HG03108 (cell line): Measurements from ENCODE around the gene HAUS5.
"Not testable (repeated sequence)": the region's sequence is repeated elsewhere in the genome, so short reads cannot be mapped to it uniquely, and the experiment has no call there.

Experiments used
- ATAC-seq: cut with Tn5 transposase; IDR thresholded peaks from one replicate; pipeline ENCODE4 v1.9.1; 2021; ENCODE audit warnings: moderate library complexity; ENCODE audit not compliant: unreplicated experiment

HAUS5 gene

GRCh38 chr19:35641515-35642151, 29.1 kb downstream of the HAUS5 start, which contains the start of gene ETV2:
ETV2 (plus strand) TSS chr19:35641745; CDS start chr19:35642461, 716 bp downstream.
- ATAC-seq, result no peak

GRCh38 chr19:35642312-35642711, 29.8 kb downstream of the HAUS5 start:
- no peak for ATAC-seq

GRCh38 chr19:35642798-35643254, 30.3 kb downstream of the HAUS5 start:
- ATAC-seq, result no peak

GRCh38 chr19:35643255-35644205, 31.0 kb downstream of the HAUS5 start:
- ATAC-seq, result peak; percentile 28

GRCh38 chr19:35644206-35644986, 31.9 kb downstream of the HAUS5 start:
- ATAC-seq, result peak; percentile 66

GRCh38 chr19:35644987-35645679, 32.6 kb downstream of the HAUS5 start:
- ATAC-seq, result no peak

GRCh38 chr19:35645680-35646511, 33.4 kb downstream of the HAUS5 start:
- ATAC-seq, result no peak

GRCh38 chr19:35648017-35648961, 35.8 kb downstream of the HAUS5 start, which contains the start of gene COX6B1:
COX6B1 (plus strand) TSS chr19:35648323; CDS start chr19:35651244, 2,921 bp downstream.
- peak; percentile 48 for ATAC-seq

- ATAC-seq, result no peak
Observed at GRCh38 chr19:35650581-35650980, 38.0 kb downstream of the HAUS5 start.

- not testable (repeated sequence) for ATAC-seq
Observed at GRCh38 chr19:35654828-35655227, 42.3 kb downstream of the HAUS5 start.

- no peak for ATAC-seq
Observed at GRCh38 chr19:35655600-35655999, 43.1 kb downstream of the HAUS5 start.

GRCh38 chr19:35656700-35657099, 44.2 kb downstream of the HAUS5 start:
- ATAC-seq, result no peak

- ATAC-seq, result no peak
Observed at GRCh38 chr19:35657904-35658700, 45.6 kb downstream of the HAUS5 start.

GRCh38 chr19:35661995-35662340, 49.4 kb downstream of the HAUS5 start:
- no peak for ATAC-seq

- ATAC-seq, result no peak
Observed at GRCh38 chr19:35663981-35664380, 51.4 kb downstream of the HAUS5 start.

- ATAC-seq, result no peak
Observed at GRCh38 chr19:35665157-35665556, 52.6 kb downstream of the HAUS5 start.

GRCh38 chr19:35665604-35666003, 53.1 kb downstream of the HAUS5 start:
- no peak for ATAC-seq
